Hepatocyte (in vitro differentiated cells): Measurements from ENCODE around the gene BBS9.

Source experiments
- CTCF ChIP-seq: fragments of 200-600 bp; sonication (generic); IDR thresholded peaks from 2 replicates; pipeline ENCODE4 v1.5.1; 2016; ENCODE audit warnings: antibody characterized with exemption, mild to moderate bottlenecking; ENCODE audit not compliant: poor library complexity
- EZH2phosphoT487 ChIP-seq: fragments of 200-600 bp; sonication (generic); IDR thresholded peaks from one replicate; pipeline ENCODE4 v1.6.1; 2018; ENCODE audit warnings: antibody characterized with exemption, mild to moderate bottlenecking, low read depth, moderate library complexity; ENCODE audit not compliant: unreplicated experiment, severe bottlenecking

- TF ChIP-seq CTCF (no peak), EZH2phosphoT487 (no peak)
Measured at GRCh38 chr7:33215992-33216391, 86.6 kb downstream of the BBS9 start.
